ENCODE results near the gene PLD5.

Gene PLD5

DNA sequence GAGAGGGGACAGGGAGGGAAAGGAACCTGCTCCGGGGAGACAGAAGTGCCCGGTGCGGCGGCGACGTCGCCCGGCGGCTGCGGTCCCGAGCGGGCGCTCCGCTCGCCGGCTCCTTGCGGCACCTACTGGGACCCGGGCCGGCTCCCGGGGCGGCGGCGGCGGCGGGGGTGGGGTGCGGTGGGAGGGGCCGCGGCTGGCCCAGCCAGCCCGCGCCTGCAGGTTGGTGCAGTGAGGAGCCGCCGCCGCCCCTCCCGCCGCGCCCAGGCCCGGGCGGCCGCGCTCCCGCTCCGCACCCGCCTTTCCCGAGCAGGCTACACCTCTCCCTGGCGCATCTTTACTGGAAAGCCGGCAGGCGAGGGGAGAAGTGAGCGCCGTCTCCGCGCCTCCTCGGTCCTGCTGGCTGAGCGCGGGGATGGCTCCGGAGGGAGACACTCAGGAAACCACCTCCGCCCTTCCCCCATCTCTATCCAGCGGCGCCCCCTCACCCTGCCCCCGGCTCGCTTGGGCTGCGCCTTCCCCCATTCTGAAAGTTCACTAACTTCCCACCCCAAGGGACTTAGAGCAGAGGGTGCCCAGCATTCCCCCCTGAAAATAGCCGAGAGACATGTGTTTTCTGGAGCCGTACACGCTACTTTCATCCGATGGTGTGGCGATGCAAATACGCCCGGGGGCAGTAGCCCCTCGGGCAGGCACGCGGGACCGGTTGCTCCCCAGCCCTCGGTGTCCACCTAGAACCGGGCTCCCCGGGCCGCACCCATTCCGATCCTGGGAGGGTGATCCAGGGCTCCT is at the start of gene PLD5:
Gene PLD5 (minus strand): TSS at position 127 of the 789 bp plus-strand sequence.
- no peak for DNase-seq

GRCh38 chr1:242569867-242570266 is 45.4 kb upstream of the PLD5 start:
- no peak for DNase-seq

GRCh38 chr1:242568666-242569065 is 44.2 kb upstream of the PLD5 start:
- no peak for DNase-seq

DNA sequence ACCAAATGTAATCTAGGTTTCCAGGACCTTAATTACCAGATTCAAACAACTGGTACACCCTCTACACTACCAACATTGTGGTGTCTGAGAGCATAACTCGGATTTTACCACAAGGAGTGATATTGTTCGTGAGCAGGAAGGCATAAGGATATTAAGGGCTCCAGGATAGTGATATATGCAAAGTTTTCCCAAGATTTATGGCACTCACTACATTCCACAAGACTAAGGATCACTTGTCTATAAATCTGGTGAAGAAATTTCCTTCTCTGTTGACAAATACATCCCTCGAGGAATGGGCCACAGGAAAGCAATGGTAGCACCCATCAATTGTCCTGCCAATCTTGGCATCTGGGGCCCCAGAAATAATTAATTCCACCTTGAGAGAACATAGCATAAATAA is 43.1 kb upstream of the PLD5 start:
- DNase-seq, result no peak

- DNase-seq, result no peak
These were observed 32.3 kb upstream of the PLD5 start for GRCh38 chr1:242556759-242557158.

GRCh38 chr1:242556276-242556675 is 31.8 kb upstream of the PLD5 start:
- DNase-seq, result no peak

DNA sequence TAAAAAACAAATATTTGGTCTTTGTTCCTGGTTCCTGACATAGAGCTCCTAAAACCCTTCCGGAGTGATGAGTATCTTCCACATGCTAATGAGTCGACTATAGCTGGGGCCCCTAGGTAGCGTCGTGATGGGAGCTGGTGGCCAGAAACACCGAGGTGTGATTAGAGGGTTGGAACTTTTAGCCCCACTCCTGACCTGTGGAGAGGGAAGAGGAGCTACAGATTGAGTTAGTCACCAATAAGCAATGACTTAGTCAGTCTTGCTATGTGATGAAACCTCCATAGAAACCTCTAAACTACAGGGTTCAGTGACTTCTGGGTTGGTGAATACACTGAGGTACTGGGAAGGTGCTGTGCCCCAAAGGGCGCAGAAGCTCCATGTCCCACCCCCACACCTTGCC is 30.1 kb upstream of the PLD5 start:
- DNase-seq, result no peak

- DNase-seq, result no peak
These were observed 22.6 kb upstream of the PLD5 start for GRCh38 chr1:242546849-242547729.

- no peak for DNase-seq
These were observed 21.9 kb upstream of the PLD5 start for GRCh38 chr1:242546441-242546840.

DNA sequence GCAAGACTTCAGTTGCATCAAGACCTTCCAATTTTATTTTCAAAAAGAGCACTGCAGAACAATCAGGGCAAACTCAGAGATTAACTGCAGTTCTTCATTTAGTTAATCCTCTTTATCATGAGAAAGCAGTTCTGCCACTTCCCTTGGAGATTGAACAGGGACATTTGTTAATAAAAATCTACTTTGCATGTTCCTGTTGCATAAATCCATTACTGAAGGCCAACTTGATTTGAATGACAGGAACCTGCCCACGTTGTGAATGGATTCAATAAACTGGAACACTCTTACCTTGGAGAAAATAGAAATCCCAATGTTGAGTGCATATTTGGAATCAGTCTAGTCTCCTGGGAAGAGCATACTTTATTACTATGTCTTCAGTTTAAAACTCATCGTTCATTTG is 19.6 kb upstream of the PLD5 start:
- DNase-seq, result no peak

DNA sequence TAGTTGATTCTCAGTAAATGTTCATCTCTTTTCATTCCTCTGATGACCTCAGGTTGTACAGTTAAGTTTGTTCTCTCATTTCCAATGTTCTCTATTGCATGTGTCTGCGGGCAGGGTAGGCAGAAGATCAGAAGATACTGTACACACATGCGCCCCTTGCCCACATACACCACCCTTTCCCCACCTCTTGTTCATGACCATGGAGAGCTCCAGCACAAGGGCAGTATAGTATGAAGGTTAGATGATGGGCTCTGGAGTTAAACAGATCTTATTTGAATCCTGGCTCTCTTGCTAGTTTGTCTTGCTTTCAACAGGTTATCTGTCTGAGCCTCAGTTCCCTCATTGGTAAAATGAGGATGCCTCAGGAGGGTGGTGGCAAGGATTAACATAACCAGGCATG is 17.8 kb upstream of the PLD5 start:
- no peak for DNase-seq

GRCh38 chr1:242535986-242536385 is 11.5 kb upstream of the PLD5 start:
- no peak for DNase-seq

DNA sequence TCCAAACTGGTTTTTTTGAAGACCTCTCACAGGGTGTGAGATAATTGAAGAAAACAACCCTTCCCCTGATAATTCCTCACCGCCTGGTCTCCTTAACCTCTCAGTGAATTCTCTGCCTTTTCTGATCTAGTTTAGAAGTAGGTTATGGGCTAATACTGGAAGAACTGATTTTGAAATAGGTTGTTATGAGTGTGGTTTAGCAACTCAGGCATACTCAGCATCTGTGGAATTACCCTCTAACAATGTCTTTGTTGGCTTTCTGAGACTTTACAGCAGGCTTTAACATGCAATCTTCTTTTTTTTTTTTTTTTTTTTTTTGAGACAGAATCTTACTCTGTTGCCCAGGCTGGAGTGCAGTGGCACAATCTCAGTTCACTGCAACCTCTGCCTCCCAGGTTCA is 10.3 kb upstream of the PLD5 start:
- no peak for DNase-seq

- DNase-seq, result no peak
These were observed 6.3 kb upstream of the PLD5 start for GRCh38 chr1:242530761-242531160.

GRCh38 chr1:242525769-242526168 is 1.3 kb upstream of the PLD5 start:
- no peak for DNase-seq

GRCh38 chr1:242525360-242525722 is 844 bp upstream of the PLD5 start:
- DNase-seq, result no peak

- no peak for DNase-seq
These were observed 552 bp downstream of the PLD5 start for GRCh38 chr1:242523719-242524570.

DNA sequence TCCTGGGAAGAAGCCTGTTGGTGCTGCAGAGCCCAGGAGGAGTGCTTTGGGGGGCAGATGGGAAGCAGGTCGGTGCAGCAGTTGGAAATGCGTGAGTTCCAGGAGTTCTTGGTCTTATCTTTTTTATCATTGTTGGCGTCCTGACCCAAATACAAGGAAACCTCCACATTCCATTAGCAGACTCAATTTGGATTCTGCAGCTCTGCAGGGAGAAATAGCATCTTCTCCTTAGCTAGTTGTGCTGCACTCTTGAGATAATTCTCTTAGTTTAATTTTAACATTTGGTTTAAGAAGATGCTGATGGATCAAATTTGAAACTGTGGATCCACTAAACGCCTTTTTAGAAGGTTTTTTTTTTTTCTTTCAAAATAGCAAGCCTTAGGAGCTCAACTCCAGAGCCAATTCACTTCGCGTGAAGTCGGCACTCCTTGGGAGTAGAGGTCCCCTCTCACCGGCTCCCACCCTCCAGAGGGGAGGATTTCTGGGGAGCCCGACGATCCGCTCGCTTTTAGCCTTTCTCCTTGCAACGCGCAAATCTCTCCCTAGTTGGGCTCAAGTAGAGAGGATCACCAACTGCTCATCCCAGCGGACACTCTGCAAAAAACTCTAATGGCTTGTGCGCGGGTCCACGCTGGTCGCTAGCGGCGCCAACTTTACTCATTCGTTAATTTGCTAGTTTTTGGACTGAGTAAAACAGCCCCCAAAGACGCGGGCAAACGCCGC is 1.3 kb downstream of the PLD5 start:
- no peak for DNase-seq

- no peak for DNase-seq
These were observed 2.1 kb downstream of the PLD5 start for GRCh38 chr1:242522304-242522945.

- no peak for DNase-seq
These were observed 8.9 kb downstream of the PLD5 start for GRCh38 chr1:242515555-242515954.

GRCh38 chr1:242506724-242507123 is 17.8 kb downstream of the PLD5 start:
- no peak for DNase-seq

- no peak for DNase-seq
These were observed 35.0 kb downstream of the PLD5 start for GRCh38 chr1:242489545-242489944.
